ENCODE results near the gene TUT1.

DNA sequence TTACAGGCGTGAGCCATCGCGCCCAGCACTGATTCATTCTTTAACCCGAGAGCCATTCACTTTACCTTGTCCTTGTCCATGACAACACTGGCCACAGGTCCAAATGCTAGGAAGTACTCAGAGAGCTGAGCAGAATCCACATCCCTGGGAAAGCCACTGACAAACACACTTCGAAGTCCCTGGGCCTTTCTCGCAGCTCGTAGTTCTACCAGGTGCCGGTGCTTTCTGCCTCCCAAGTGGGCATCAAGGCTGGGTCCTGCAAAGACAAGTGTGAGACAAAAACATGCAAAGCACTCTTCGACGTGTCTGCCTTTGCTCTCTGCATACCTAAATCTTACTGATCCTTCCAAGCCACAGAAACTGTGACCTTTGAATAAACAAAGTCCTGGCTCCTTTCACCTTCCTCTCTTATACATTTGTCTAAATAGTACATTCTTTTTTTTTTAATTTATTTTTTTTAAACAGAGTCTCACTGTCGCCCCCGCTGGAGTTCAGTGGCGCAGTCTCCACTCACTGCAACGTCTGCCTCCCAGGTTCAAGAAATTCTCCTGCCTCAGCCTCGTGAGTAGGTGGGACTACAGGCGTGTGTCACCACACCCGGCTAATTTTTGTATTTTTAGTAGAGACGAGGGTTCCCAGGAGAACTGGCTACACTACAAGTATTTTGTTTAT is 2.2 kb downstream of the TUT1 start:
- TF ChIP-seq GATA2 (IDR thresholded peaks at IDR 0.05; ENCODE audit: low read depth, low read length): no peak
- TF ChIP-seq GATA3 (IDR thresholded peaks at IDR 0.05; ENCODE audit: low read depth, low read length): no peak

Data from SH-SY5Y (cell line).